ENCODE measurements around the gene TNFRSF8. TPM values are rescaled to one million over a fixed set of nuclear protein-coding genes. Genes with fewer than 3 reads are reported as not detected.
A peak's percentile ranks its signal among the peaks of the same experiment; 100 is the strongest.

Gene TNFRSF8
- total RNA-seq, 5 donors from 2014 or later (not counting 1 experiment from before 2014, with no cell fraction given): 0.20 to 0.53 (median 0.33) TPM; not detected in 1

DNA sequence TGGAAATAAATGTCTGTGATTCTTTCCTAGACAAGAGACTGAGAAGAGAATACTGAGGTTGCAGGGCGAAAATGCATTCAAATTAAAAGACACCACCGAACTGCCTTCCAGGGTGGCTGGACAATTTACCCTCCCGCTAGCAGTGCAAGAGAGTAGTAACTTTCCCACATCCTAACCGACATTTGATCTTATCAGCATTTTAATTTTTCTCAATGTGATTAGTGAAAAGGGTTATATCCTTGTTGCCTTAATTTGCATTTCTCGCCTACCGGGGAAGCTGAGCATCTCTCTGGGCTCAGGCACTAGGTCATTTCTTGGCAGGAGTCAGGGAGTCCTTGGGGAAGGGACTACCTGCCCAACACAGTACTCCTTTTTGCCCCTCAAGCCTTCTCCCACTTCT lies 2.8 kb downstream of the TNFRSF8 start:
- DNase-seq (peak in 1 of 35 experiments; percentile 34), ATAC-seq (replicated peaks in 1 of 4) (peak in 1 of 4 experiments; percentile 30)
- no peaks in the 10 kb centered on the region for H3K9me3 Mint-ChIP-seq
- peaks cover 2 to 65% of the 10 kb centered on the region in 2 experiments for H3K4me1 ChIP-seq (ENCODE audit: control insufficient read depth in 1 of 2, extremely low read depth in 1 of 2, insufficient read depth in 2 of 2, low read length in 2 of 2)
- H3K4me1 Mint-ChIP-seq: peaks cover 38 to 54% (median 39%) of the 10 kb centered on the region in 3 donors
- no peak overlapping the region for H3K4me3 Mint-ChIP-seq
- no peak overlapping the region for H3K27ac Mint-ChIP-seq
- H3K27me3 Mint-ChIP-seq: peaks cover 40 to 68% of the 10 kb centered on the region in 2 donors
- POLR2A ChIA-PET: interaction anchor here in 1 of 2 donors (0.6 kb wide), 1 partner anchor 11 kb away, joined by 3 read pairs; no protein-coding TSS in a partner anchor
- no peaks in the 10 kb centered on the region for H3K36me3 Mint-ChIP-seq
- H3K36me3 ChIP-seq (ENCODE audit: control insufficient read depth in 2 of 2, extremely low read depth in 1 of 2, insufficient read depth in 1 of 2, low read length in 1 of 2): no peaks in the 10 kb centered on the region
- H3K27ac ChIP-seq (ENCODE audit: low read length): no peak overlapping the region
- no peak overlapping the region for H3K4me3 ChIP-seq (ENCODE audit: control insufficient read depth in 1 of 2, extremely low read depth in 1 of 2, low read length in 1 of 2)
- CTCF ChIA-PET: interaction anchor here in 1 of 2 donors (0.7 kb wide), 1 partner anchor 257 kb away, joined by 3 read pairs; no protein-coding TSS in a partner anchor
- no peaks in the 10 kb centered on the region for H3K9me3 ChIP-seq
- peaks cover 8 to 75% of the 10 kb centered on the region in 2 experiments for H3K27me3 ChIP-seq (replicated peaks in 1 of 2; ENCODE audit: control insufficient read depth in 2 of 2, extremely low read depth in 1 of 2, insufficient read depth in 2 of 2, low read length in 1 of 2)
- no CpG with 5 or more reads among the region's 6 CpGs for WGBS (ENCODE audit: insufficient coverage)

DNA sequence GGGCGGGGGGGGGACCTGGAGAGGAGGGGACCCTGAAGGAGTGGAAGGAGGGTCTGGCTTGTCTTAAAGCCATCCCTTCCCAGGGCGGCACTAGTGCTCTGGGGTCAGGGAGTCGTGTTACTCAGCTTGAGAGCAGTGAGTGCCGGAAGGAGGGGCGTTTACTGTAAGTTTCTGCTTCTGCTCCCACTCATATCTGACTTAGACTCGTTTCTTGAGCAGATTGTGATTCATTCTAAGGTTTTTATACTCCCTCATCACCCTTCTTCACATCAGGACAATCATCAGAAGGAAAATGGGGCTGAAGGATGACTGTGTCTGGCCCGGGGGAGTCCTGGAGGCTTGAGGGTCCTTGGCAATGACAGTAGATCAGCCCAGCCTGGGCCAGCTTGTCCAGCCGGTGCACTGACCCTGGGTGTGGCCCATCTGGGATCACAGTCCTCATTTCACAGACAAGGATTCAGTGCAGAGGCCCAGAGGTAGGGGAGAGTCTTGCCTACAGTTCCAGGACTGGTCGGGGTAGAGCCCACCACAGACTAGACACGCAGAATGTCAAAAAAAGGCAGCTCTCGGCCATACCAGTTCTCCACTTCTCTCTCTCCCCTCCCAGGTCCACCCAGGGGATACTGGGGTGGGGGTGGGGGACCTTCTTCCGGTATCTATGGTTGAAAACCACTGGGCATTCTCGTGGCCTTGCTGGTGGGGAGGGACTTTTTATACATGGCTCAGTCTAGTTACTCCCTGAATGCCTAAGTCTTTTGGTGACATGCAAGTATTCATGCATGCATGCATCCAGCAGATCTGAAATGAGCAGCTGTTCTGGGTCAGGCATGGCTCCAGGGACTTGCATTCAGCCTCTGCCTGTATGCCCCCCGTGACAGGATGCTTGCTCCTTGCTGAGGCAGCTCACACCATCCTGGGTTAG lies 5.1 kb downstream of the TNFRSF8 start:
- CTCF ChIA-PET: interaction anchor here in 1 of 2 donors (0.6 kb wide), 1 partner anchor 73 kb away, joined by 3 read pairs; no protein-coding TSS in a partner anchor
- H3K9me3 ChIP-seq: no peaks in the 10 kb centered on the region
- ATAC-seq (replicated peaks in 1 of 4) (peak; percentile 42 to 47 (median 44)), DNase-seq (peak in 1 of 35 experiments; percentile 42)
- H3K9me3 Mint-ChIP-seq: no peaks in the 10 kb centered on the region
- H3K4me3 Mint-ChIP-seq: peak overlapping the region in 2 of 3 donors; percentile 4 to 40
- no peaks in the 10 kb centered on the region for H3K36me3 ChIP-seq (ENCODE audit: control insufficient read depth in 2 of 2, extremely low read depth in 1 of 2, insufficient read depth in 1 of 2, low read length in 1 of 2)
- peaks cover 6 to 75% of the 10 kb centered on the region in 2 experiments for H3K27me3 ChIP-seq (replicated peaks in 1 of 2; ENCODE audit: control insufficient read depth in 2 of 2, extremely low read depth in 1 of 2, insufficient read depth in 2 of 2, low read length in 1 of 2)
- 30% methylated on average over 2 of the region's 14 CpGs for WGBS (ENCODE audit: insufficient coverage)
- POLR2A ChIA-PET: interaction anchor here in 1 of 2 donors (0.6 to 0.7 kb wide), 2 partner anchors 8 to 221 kb away, joined by 7 to 8 read pairs; no protein-coding TSS in a partner anchor
- H3K4me3 ChIP-seq (ENCODE audit: control insufficient read depth in 1 of 2, extremely low read depth in 1 of 2, low read length in 1 of 2): no peak overlapping the region
- no peak overlapping the region for H3K27ac Mint-ChIP-seq
- H3K36me3 Mint-ChIP-seq: no peaks in the 10 kb centered on the region
- H3K4me1 Mint-ChIP-seq: peaks cover 33 to 49% (median 36%) of the 10 kb centered on the region in 3 donors
- no peak overlapping the region for H3K27ac ChIP-seq (ENCODE audit: low read length)
- H3K27me3 Mint-ChIP-seq: peaks cover 35 to 53% of the 10 kb centered on the region in 2 donors
- peaks cover 2 to 61% of the 10 kb centered on the region in 2 experiments for H3K4me1 ChIP-seq (ENCODE audit: control insufficient read depth in 1 of 2, extremely low read depth in 1 of 2, insufficient read depth in 2 of 2, low read length in 2 of 2)

DNA sequence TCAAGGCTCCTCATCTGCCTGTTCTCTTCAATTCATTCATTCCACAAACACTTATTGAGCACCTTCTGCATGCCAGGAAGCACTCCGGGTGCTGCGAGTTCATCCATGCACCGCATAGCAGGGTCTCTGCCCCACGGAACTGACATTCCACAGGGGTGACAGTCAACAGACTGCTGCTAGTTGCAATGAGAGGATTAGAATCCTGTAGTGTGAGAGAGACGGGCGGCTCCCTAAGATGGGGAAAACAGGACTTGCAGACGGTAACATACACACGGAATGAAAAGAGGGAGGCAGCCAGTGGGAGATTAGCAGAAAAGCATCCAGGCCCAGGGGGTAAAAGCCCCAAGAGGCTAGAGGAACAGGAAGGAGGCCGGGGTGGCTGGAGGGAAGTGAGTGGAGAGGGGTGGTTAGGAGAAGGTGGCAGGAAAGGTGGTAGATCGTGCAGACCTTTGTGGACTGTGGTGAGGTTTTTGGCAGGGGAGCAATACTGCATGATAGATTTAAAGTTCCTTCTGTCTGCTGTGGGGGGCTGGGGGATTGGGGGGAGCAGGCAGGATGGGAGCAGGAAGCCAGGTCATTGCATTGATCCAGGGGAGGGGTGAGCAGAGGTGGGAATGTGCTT lies 6.6 kb downstream of the TNFRSF8 start:
- H3K27me3 ChIP-seq (replicated peaks in 1 of 2; ENCODE audit: control insufficient read depth in 2 of 2, extremely low read depth in 1 of 2, insufficient read depth in 2 of 2, low read length in 1 of 2): peaks cover 0 to 66% of the 10 kb centered on the region in 2 experiments
- ATAC-seq (replicated peaks in 1 of 4): no peak
- DNase-seq: no peak
- Mint-ChIP-seq H3K4me3 (no peak overlapping the region), H3K4me1 (peaks cover 21 to 36% (median 25%) of the 10 kb centered on the region in 3 donors), H3K27me3 (peaks cover 23 to 40% of the 10 kb centered on the region in 2 donors), H3K9me3 (no peaks in the 10 kb centered on the region), H3K27ac (peak overlapping the region in 1 of 2 donors; percentile 55), H3K36me3 (no peaks in the 10 kb centered on the region)
- no peaks in the 10 kb centered on the region for H3K36me3 ChIP-seq (ENCODE audit: control insufficient read depth in 2 of 2, extremely low read depth in 1 of 2, insufficient read depth in 1 of 2, low read length in 1 of 2)
- H3K4me1 ChIP-seq (ENCODE audit: control insufficient read depth in 1 of 2, extremely low read depth in 1 of 2, insufficient read depth in 2 of 2, low read length in 2 of 2): peaks cover 0 to 45% of the 10 kb centered on the region in 2 experiments
- no peaks in the 10 kb centered on the region for H3K9me3 ChIP-seq
- CTCF ChIA-PET: no interaction called here
- POLR2A ChIA-PET: no interaction called here
- no peak overlapping the region for H3K27ac ChIP-seq (ENCODE audit: low read length)
- WGBS (ENCODE audit: insufficient coverage): 64% methylated on average over 8 of the region's 10 CpGs
- H3K4me3 ChIP-seq (ENCODE audit: control insufficient read depth in 1 of 2, extremely low read depth in 1 of 2, low read length in 1 of 2): no peak overlapping the region

DNA sequence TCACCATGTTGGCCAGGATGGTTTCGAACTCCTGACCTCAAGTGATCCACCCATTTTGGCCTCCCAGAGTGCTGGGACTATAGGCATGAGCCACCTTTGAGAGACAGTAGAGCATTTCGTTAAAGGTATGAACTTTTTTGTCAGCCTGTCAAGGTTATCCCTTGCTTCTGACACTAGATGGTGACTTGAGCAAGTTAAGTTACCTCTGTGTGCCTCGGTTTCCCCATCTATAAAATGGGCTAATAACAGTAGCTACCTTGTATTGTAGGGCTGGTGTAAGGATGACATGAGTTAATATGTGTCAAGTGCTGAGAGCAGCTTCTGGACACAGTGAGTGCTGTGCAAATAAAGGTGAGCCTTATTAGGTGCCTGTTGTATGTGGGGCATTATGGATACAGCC lies 8.8 kb downstream of the TNFRSF8 start:
- ATAC-seq (replicated peaks in 1 of 4) (no peak), DNase-seq (no peak)
- peaks cover 0 to 53% of the 10 kb centered on the region in 2 experiments for H3K27me3 ChIP-seq (replicated peaks in 1 of 2; ENCODE audit: control insufficient read depth in 2 of 2, extremely low read depth in 1 of 2, insufficient read depth in 2 of 2, low read length in 1 of 2)
- Mint-ChIP-seq H3K4me3 (no peak overlapping the region), H3K4me1 (peaks cover 15 to 30% (median 16%) of the 10 kb centered on the region in 3 donors), H3K36me3 (no peaks in the 10 kb centered on the region), H3K9me3 (no peaks in the 10 kb centered on the region), H3K27me3 (peaks cover 15 to 30% of the 10 kb centered on the region in 2 donors), H3K27ac (no peak overlapping the region)
- peaks cover 0 to 32% of the 10 kb centered on the region in 2 experiments for H3K4me1 ChIP-seq (ENCODE audit: control insufficient read depth in 1 of 2, extremely low read depth in 1 of 2, insufficient read depth in 2 of 2, low read length in 2 of 2)
- no peaks in the 10 kb centered on the region for H3K36me3 ChIP-seq (ENCODE audit: control insufficient read depth in 2 of 2, extremely low read depth in 1 of 2, insufficient read depth in 1 of 2, low read length in 1 of 2)
- H3K9me3 ChIP-seq: no peaks in the 10 kb centered on the region
- ChIA-PET POLR2A (no interaction called here), CTCF (no interaction called here)
- H3K27ac ChIP-seq (ENCODE audit: low read length): no peak overlapping the region
- 79% methylated on average over 2 of the region's 3 CpGs for WGBS (ENCODE audit: insufficient coverage)
- H3K4me3 ChIP-seq (ENCODE audit: control insufficient read depth in 1 of 2, extremely low read depth in 1 of 2, low read length in 1 of 2): no peak overlapping the region

DNA sequence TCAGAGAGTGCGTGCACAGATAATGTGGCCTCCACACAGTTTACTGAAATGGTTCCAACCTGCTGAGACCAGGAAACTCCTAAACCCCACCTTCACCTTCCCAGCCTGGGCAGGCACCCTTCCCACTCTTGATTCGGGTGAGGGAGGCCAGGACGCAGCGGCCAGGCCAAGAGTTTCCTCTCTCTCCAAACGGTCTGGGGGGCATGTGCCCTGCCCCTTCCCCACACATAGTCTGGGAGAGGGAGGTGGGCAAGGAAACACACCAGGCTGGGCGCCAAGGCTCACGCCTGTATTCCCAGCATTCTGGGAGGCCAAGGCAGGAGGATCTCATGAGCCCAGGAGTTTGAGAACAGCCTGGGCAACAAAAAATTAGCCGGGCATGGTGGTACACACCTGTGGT lies 9.6 kb downstream of the TNFRSF8 start:
- 95% methylated on average over 4 of the region's 8 CpGs for WGBS (ENCODE audit: insufficient coverage)
- H3K4me1 ChIP-seq (ENCODE audit: control insufficient read depth in 1 of 2, extremely low read depth in 1 of 2, insufficient read depth in 2 of 2, low read length in 2 of 2): peaks cover 0 to 24% of the 10 kb centered on the region in 2 experiments

DNA sequence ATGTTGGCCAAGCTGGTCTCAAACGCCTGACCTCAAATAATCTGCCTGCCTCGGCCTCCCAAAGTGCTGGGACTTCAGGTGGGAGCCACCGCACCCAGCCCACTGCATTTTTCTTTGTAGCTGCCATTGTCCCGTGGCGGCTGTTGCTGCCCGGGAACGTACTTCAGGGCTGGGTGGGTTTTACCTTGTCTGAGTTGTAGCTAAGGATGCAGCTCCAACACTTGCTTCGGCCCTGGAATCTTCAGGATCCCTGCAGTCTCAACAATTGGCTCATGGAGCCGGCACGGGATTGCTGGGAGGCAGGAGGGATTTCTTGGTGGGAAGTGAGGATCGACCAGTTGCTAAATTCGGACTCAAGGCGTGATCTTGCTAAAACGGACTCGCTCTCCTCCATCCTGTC lies 10.7 kb downstream of the TNFRSF8 start:
- no peaks in the 10 kb centered on the region for H3K9me3 Mint-ChIP-seq
- CTCF ChIA-PET: no interaction called here

More for the DNA sequence above, 9.6 kb downstream of the TNFRSF8 start:
- H3K27me3 ChIP-seq (replicated peaks in 1 of 2; ENCODE audit: control insufficient read depth in 2 of 2, extremely low read depth in 1 of 2, insufficient read depth in 2 of 2, low read length in 1 of 2): peaks cover 0 to 45% of the 10 kb centered on the region in 2 experiments
- Mint-ChIP-seq H3K4me3 (no peak overlapping the region), H3K27ac (no peak overlapping the region), H3K36me3 (no peaks in the 10 kb centered on the region), H3K27me3 (peaks cover 6 to 23% of the 10 kb centered on the region in 2 donors), H3K4me1 (peaks cover 10 to 24% (median 15%) of the 10 kb centered on the region in 3 donors), H3K9me3 (no peaks in the 10 kb centered on the region)
- H3K27ac ChIP-seq (ENCODE audit: low read length): no peak overlapping the region
- H3K9me3 ChIP-seq: no peaks in the 10 kb centered on the region
- ChIA-PET CTCF (no interaction called here), POLR2A (no interaction called here)
- H3K36me3 ChIP-seq (ENCODE audit: control insufficient read depth in 2 of 2, extremely low read depth in 1 of 2, insufficient read depth in 1 of 2, low read length in 1 of 2): no peaks in the 10 kb centered on the region
- H3K4me3 ChIP-seq (ENCODE audit: control insufficient read depth in 1 of 2, extremely low read depth in 1 of 2, low read length in 1 of 2): no peak overlapping the region
- DNase-seq (no peak), ATAC-seq (replicated peaks in 1 of 4) (no peak)

More for the DNA sequence above, 10.7 kb downstream of the TNFRSF8 start:
- ATAC-seq (replicated peaks in 1 of 4): no peak
- no peak for DNase-seq
- Mint-ChIP-seq H3K27me3 (peaks cover 6 to 14% of the 10 kb centered on the region in 2 donors), H3K36me3 (no peaks in the 10 kb centered on the region), H3K27ac (no peak overlapping the region), H3K4me3 (no peak overlapping the region), H3K4me1 (peaks cover 0 to 16% (median 7%) of the 10 kb centered on the region in 3 donors)
- Histone ChIP-seq H3K36me3 (ENCODE audit: control insufficient read depth in 2 of 2, extremely low read depth in 1 of 2, insufficient read depth in 1 of 2, low read length in 1 of 2) (no peaks in the 10 kb centered on the region), H3K4me3 (ENCODE audit: control insufficient read depth in 1 of 2, extremely low read depth in 1 of 2, low read length in 1 of 2) (no peak overlapping the region), H3K4me1 (ENCODE audit: control insufficient read depth in 1 of 2, extremely low read depth in 1 of 2, insufficient read depth in 2 of 2, low read length in 2 of 2) (peaks cover 0 to 16% of the 10 kb centered on the region in 2 experiments), H3K27me3 (replicated peaks in 1 of 2; ENCODE audit: control insufficient read depth in 2 of 2, extremely low read depth in 1 of 2, insufficient read depth in 2 of 2, low read length in 1 of 2) (peaks cover 0 to 36% of the 10 kb centered on the region in 2 experiments), H3K27ac (ENCODE audit: low read length) (no peak overlapping the region), H3K9me3 (no peaks in the 10 kb centered on the region)
- POLR2A ChIA-PET: no interaction called here
- WGBS (ENCODE audit: insufficient coverage): 97% methylated on average over 7 of the region's 15 CpGs
